Neural cell (in vitro differentiated cells): ENCODE measurements around the gene CDC6. TPM values are rescaled to one million over a fixed set of nuclear protein-coding genes. Genes with fewer than 3 reads are reported as not detected.

ENCODE experiments used
- H2AFZ ChIP-seq: fragments of 200-600, 300-800 bp; sonication (generic), shearing (Covaris generic); 2 replicates; pipeline ENCODE4 v1.6.0; 2014; ENCODE audit warnings: low read depth, mild to moderate bottlenecking, antibody characterized with exemption, low read length, moderate library complexity
- H3F3A ChIP-seq: fragments of 200-600 bp; shearing (Covaris generic); 2 replicates; pipeline ENCODE4 v1.6.1; 2016; ENCODE audit warnings: mild to moderate bottlenecking, moderate library complexity, mixed read lengths, antibody characterized with exemption, low read length; ENCODE audit not compliant: insufficient read depth, poor library complexity, severe bottlenecking
- H3K27ac ChIP-seq: fragments of 200-600, 300-800 bp; sonication (generic), shearing (Covaris generic); 2 replicates; pipeline ENCODE4 v1.5.1; 2014; ENCODE audit warnings: mild to moderate bottlenecking, low read length, moderate library complexity
- H3K27me3 ChIP-seq: fragments of 300-800, 200-600 bp; sonication (generic), shearing (Covaris generic); 2 replicates; pipeline ENCODE4 v1.6.0; 2014; ENCODE audit warnings: mild to moderate bottlenecking, low read depth, low read length, moderate library complexity; ENCODE audit not compliant: insufficient read depth
- H3K36me3 ChIP-seq: fragments of 300-800, 200-600 bp; sonication (generic), shearing (Covaris generic); 2 replicates; pipeline ENCODE4 v1.5.1; 2014; ENCODE audit warnings: mild to moderate bottlenecking, antibody characterized with exemption, low read length, moderate library complexity; ENCODE audit not compliant: insufficient read depth
- H3K4me2 ChIP-seq: fragments of 300-800, 200-600 bp; sonication (generic), shearing (Covaris generic); 2 replicates; pipeline ENCODE4 v1.6.0; 2014; ENCODE audit warnings: mild to moderate bottlenecking, low read length
- H3K4me3 ChIP-seq: fragments of 300-800, 200-600 bp; sonication (generic), shearing (Covaris generic); 2 replicates; pipeline ENCODE4 v1.5.1; 2014; ENCODE audit warnings: mild to moderate bottlenecking, low read length, moderate library complexity
- H3K79me2 ChIP-seq: fragments of 200-600 bp; shearing (Covaris generic); replicated peaks from 2 replicates; pipeline ENCODE4 v1.6.0; 2014; ENCODE audit warnings: mild to moderate bottlenecking, low read length, moderate library complexity; ENCODE audit not compliant: insufficient read depth
- H3K9ac ChIP-seq: fragments of 300-800, 200-600 bp; sonication (generic), shearing (Covaris generic); 2 replicates; pipeline ENCODE4 v1.6.1; 2016; ENCODE audit warnings: mild to moderate bottlenecking, low read length, mixed read lengths
- H3K9me2 ChIP-seq: fragments of 200-600 bp; shearing (Covaris generic); 2 replicates; pipeline ENCODE4 v1.6.1; 2016; ENCODE audit warnings: mild to moderate bottlenecking, low read length, mixed read lengths; ENCODE audit not compliant: insufficient read depth
- H3K9me3 ChIP-seq: fragments of 200-600, 300-800 bp; sonication (generic), shearing (Covaris generic); 2 replicates; pipeline ENCODE4 v1.6.1; 2016; ENCODE audit warnings: mild to moderate bottlenecking, mixed run types, low read length, moderate library complexity, mixed read lengths
- H4K20me1 ChIP-seq: fragments of 200-600 bp; shearing (Covaris generic); 2 replicates; pipeline ENCODE4 v1.6.1; 2016; ENCODE audit warnings: mild to moderate bottlenecking, mixed run types; ENCODE audit not compliant: insufficient read depth
- EP300 ChIP-seq: fragments of 450-650 bp; conservative IDR thresholded peaks from 2 replicates; pipeline ENCODE4 v1.6.1; 2014; ENCODE audit warnings: antibody characterized with exemption, mild to moderate bottlenecking, moderate library complexity; ENCODE audit not compliant: poor library complexity, severe bottlenecking
- EZH2 ChIP-seq: fragments of 200-600, 300-800 bp; shearing (Covaris generic), sonication (generic); IDR thresholded peaks from 2 replicates; pipeline ENCODE4 v1.6.1; 2014; ENCODE audit warnings: antibody characterized with exemption, low read length, borderline replicate concordance, mild to moderate bottlenecking; ENCODE audit not compliant: insufficient read depth, poor library complexity, severe bottlenecking
- MXI1 ChIP-seq: fragments of 450-650 bp; conservative IDR thresholded peaks from 2 replicates; pipeline ENCODE4 v1.6.1; 2014; ENCODE audit warnings: antibody characterized with exemption, mild to moderate bottlenecking; ENCODE audit not compliant: poor library complexity, severe bottlenecking
- POLR2AphosphoS5 ChIP-seq: IDR thresholded peaks from 2 replicates; pipeline ENCODE4 v1.6.1; 2012
- RAD21 ChIP-seq: fragments of 450-650 bp; conservative IDR thresholded peaks from 2 replicates; pipeline ENCODE4 v1.6.1; 2014; ENCODE audit warnings: antibody characterized with exemption, mild to moderate bottlenecking, moderate library complexity
- SMC3 ChIP-seq: fragments of 450-650 bp; conservative IDR thresholded peaks from 2 replicates; pipeline ENCODE4 v1.6.1; 2014; ENCODE audit warnings: antibody characterized with exemption, mild to moderate bottlenecking, moderate library complexity; ENCODE audit not compliant: poor library complexity
- TAF1 ChIP-seq: IDR thresholded peaks from 2 replicates; pipeline ENCODE4 v1.6.1; 2012; ENCODE audit warnings: low read depth
- polyA plus RNA-seq: library from polyadenylated mRNA; depleted of rRNA; stranded (reverse); fragments of >200 nt; gene quantifications from 2 replicates; pipeline ENCODE4 v1.2.3, GENCODE V29; 2014
- TF ChIP-seq, protein P1 (sequence below): IDR thresholded peaks from 2 replicates; pipeline ENCODE4 v1.6.1; 2012; ENCODE audit warnings: borderline replicate concordance
- TF ChIP-seq, protein P2 (sequence below): fragments of 450-650 bp; IDR thresholded peaks from 2 replicates; pipeline ENCODE4 v1.5.1; 2014; ENCODE audit warnings: antibody characterized with exemption, mild to moderate bottlenecking, moderate library complexity; ENCODE audit not compliant: poor library complexity, severe bottlenecking

CDC6 gene
- polyA plus RNA-seq, 1 donor from 2014 or later = 2.2 TPM

DNA sequence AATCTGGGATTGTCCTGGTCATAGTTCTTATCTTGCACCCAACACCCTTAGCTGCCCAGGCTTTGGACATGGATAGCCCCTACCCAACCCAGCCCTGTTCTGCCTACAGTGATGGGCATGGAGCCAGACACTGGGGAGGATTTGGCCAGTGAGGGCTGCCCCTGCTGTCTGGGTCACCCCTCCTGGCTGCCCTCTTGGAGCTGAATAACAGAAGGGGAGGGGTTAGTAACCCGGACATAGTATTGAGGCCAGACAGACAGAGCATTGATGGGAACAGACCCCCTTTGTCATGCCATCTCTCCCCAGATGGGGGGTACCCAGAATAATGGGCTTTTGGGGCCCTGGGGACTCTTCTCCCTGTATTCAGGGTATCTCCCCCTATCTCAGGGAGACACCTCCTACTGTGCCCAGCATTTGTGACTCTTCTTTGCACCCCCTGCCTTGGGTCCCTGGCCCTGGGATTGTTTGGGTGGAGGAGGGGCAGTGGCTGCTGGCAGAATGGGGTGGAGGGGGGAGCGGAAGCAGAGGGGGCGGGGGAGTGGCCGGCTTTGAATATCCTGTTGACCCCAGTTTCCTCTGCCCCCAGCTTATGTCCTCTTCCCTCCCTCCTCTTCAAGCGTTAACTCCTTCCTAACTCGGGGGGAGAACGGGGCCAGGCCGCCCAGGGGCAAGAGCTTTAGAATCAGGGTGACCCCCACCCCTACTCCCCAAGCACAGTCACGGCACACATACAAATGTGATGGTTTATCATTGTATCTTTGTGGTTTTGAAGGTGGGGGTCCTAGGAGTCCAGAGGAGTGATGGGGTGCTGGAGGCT lies 59.8 kb downstream of the CDC6 start:
- Histone ChIP-seq H3K27me3 (no peaks in the 10 kb centered on the region), H3K36me3 (no peaks in the 10 kb centered on the region)

DNA sequence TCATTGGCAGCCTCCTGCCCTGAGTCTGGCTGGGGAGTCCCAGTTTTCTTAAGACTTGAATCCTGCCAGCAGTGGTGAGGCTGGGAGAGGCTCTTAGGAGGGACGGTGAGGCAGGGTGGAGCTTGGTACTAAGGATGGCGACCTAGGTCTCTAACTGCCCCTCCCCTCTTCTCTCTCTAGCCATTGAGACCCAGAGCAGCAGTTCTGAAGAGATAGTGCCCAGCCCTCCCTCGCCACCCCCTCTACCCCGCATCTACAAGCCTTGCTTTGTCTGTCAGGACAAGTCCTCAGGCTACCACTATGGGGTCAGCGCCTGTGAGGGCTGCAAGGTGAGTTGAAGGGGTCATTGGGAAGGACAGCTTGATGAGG lies 60.4 kb downstream of the CDC6 start:
- no peak overlapping the region for H2AFZ ChIP-seq
- H3K4me2 ChIP-seq = no peak overlapping the region
- no peak overlapping the region for H3K9ac ChIP-seq

More for the DNA sequence above, 59.8 kb downstream of the CDC6 start:
- H3K79me2 ChIP-seq = peaks cover 55% of the 10 kb centered on the region
- no peaks in the 10 kb centered on the region for H4K20me1 ChIP-seq
- no peak overlapping the region for H2AFZ ChIP-seq
- no peak for TF ChIP-seq MXI1
- TF ChIP-seq, protein P1, sequence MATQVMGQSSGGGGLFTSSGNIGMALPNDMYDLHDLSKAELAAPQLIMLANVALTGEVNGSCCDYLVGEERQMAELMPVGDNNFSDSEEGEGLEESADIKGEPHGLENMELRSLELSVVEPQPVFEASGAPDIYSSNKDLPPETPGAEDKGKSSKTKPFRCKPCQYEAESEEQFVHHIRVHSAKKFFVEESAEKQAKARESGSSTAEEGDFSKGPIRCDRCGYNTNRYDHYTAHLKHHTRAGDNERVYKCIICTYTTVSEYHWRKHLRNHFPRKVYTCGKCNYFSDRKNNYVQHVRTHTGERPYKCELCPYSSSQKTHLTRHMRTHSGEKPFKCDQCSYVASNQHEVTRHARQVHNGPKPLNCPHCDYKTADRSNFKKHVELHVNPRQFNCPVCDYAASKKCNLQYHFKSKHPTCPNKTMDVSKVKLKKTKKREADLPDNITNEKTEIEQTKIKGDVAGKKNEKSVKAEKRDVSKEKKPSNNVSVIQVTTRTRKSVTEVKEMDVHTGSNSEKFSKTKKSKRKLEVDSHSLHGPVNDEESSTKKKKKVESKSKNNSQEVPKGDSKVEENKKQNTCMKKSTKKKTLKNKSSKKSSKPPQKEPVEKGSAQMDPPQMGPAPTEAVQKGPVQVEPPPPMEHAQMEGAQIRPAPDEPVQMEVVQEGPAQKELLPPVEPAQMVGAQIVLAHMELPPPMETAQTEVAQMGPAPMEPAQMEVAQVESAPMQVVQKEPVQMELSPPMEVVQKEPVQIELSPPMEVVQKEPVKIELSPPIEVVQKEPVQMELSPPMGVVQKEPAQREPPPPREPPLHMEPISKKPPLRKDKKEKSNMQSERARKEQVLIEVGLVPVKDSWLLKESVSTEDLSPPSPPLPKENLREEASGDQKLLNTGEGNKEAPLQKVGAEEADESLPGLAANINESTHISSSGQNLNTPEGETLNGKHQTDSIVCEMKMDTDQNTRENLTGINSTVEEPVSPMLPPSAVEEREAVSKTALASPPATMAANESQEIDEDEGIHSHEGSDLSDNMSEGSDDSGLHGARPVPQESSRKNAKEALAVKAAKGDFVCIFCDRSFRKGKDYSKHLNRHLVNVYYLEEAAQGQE = no peak
- TF ChIP-seq, protein P2, sequence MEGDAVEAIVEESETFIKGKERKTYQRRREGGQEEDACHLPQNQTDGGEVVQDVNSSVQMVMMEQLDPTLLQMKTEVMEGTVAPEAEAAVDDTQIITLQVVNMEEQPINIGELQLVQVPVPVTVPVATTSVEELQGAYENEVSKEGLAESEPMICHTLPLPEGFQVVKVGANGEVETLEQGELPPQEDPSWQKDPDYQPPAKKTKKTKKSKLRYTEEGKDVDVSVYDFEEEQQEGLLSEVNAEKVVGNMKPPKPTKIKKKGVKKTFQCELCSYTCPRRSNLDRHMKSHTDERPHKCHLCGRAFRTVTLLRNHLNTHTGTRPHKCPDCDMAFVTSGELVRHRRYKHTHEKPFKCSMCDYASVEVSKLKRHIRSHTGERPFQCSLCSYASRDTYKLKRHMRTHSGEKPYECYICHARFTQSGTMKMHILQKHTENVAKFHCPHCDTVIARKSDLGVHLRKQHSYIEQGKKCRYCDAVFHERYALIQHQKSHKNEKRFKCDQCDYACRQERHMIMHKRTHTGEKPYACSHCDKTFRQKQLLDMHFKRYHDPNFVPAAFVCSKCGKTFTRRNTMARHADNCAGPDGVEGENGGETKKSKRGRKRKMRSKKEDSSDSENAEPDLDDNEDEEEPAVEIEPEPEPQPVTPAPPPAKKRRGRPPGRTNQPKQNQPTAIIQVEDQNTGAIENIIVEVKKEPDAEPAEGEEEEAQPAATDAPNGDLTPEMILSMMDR = no peak
- TF ChIP-seq EP300 = no peak
- TF ChIP-seq SMC3 = no peak
- no peak for TF ChIP-seq TAF1
- TF ChIP-seq RAD21 = no peak
- no peak for TF ChIP-seq EZH2
- no peak for TF ChIP-seq POLR2AphosphoS5
- no peak overlapping the region for H3K4me2 ChIP-seq
- H3K9me3 ChIP-seq = no peaks in the 10 kb centered on the region
- peak overlapping the region; percentile 99 for H3K27ac ChIP-seq
- no peaks in the 10 kb centered on the region for H3F3A ChIP-seq
- H3K9ac ChIP-seq = peak overlapping the region; percentile 9
- peak overlapping the region; percentile 91 for H3K4me3 ChIP-seq
- no peaks in the 10 kb centered on the region for H3K9me2 ChIP-seq

More for the DNA sequence above, 60.4 kb downstream of the CDC6 start:
- Histone ChIP-seq H4K20me1 (no peaks in the 10 kb centered on the region), H3K4me3 (no peak overlapping the region), H3K36me3 (no peaks in the 10 kb centered on the region), H3K27ac (peak overlapping the region; percentile 99), H3K79me2 (peaks cover 49% of the 10 kb centered on the region), H3K9me3 (no peaks in the 10 kb centered on the region), H3F3A (no peaks in the 10 kb centered on the region), H3K9me2 (no peaks in the 10 kb centered on the region), H3K27me3 (no peaks in the 10 kb centered on the region)
- no peak for TF ChIP-seq EZH2
- no peak for TF ChIP-seq POLR2AphosphoS5
- TF ChIP-seq RAD21 = no peak
- TF ChIP-seq SMC3 = no peak
- TF ChIP-seq, protein P2 = no peak
- no peak for TF ChIP-seq EP300
- no peak for TF ChIP-seq TAF1
- TF ChIP-seq MXI1 = no peak
- TF ChIP-seq, protein P1 = no peak
